ENCODE measurements around the gene VSTM2B.

- no peak for TF ChIP-seq CTCF (IDR thresholded peaks at IDR 0.05; ENCODE audit: low read depth, low read length, missing input control)
- no peak for TF ChIP-seq HNF4G (IDR thresholded peaks at IDR 0.05)
- no peak for TF ChIP-seq TAF1 (conservative IDR thresholded peaks at IDR 0.05)
- no peak for TF ChIP-seq ZBTB33 (IDR thresholded peaks at IDR 0.05)
- no peak for TF ChIP-seq EGR1 (IDR thresholded peaks at IDR 0.05; ENCODE audit: low read depth in 2 of 2)
Observed at GRCh38 chr19:29551774-29552173, 26.0 kb downstream of the VSTM2B start.
